ENCODE measurements around the gene KNTC1. TPM values are rescaled to one million over a fixed set of nuclear protein-coding genes. Genes with fewer than 3 reads are reported as not detected.

KNTC1 gene
- total RNA-seq, 1 experiment from 2014 or later, result 55.8 TPM

DNA sequence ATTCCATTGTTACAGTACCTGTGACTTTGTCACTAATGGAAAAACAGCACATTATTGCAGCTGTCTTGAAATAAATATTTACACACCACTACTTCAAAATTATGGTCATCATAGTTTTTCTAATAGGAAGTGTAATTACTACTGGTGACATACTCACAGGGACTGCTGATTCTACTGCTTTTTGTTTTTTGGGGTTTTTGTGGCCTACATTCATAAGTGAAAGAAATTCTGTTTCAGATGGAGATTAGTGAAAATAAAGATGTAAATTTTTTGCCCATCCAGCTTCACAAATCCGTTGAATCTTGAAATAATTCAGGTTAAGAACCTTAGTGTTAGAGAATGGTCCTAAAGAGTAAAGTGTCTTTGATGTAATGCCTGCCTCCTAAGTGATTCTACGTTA is 17.5 kb downstream of the KNTC1 start:
- H3K36me3 ChIP-seq (ENCODE audit: control insufficient read depth, insufficient read depth, low read length), result no peaks in the 10 kb centered on the region; the same call in 1 of the 2 replicates
- no peak for DNase-seq
- H3K9me3 Mint-ChIP-seq (ENCODE audit: unreplicated experiment), result no peaks in the 10 kb centered on the region
- H3K27ac Mint-ChIP-seq (ENCODE audit: unreplicated experiment), result no peak overlapping the region
- ChIA-PET POLR2A (no interaction called here), CTCF (no interaction called here)
- peaks cover 53% of the 10 kb centered on the region for H3K36me3 Mint-ChIP-seq (ENCODE audit: insufficient read depth, unreplicated experiment)
- intact Hi-C loops (cut with micrococcal nuclease; ENCODE audit: unreplicated experiment), result no loop called here
- no peaks in the 10 kb centered on the region for H3K4me1 ChIP-seq
- BruUV-seq (replicated peaks), result no TSS peak
- no peaks in the 10 kb centered on the region for H3K27me3 ChIP-seq (replicated peaks; ENCODE audit: control insufficient read depth, insufficient read depth, low read length)
- TF ChIP-seq, protein P1, sequence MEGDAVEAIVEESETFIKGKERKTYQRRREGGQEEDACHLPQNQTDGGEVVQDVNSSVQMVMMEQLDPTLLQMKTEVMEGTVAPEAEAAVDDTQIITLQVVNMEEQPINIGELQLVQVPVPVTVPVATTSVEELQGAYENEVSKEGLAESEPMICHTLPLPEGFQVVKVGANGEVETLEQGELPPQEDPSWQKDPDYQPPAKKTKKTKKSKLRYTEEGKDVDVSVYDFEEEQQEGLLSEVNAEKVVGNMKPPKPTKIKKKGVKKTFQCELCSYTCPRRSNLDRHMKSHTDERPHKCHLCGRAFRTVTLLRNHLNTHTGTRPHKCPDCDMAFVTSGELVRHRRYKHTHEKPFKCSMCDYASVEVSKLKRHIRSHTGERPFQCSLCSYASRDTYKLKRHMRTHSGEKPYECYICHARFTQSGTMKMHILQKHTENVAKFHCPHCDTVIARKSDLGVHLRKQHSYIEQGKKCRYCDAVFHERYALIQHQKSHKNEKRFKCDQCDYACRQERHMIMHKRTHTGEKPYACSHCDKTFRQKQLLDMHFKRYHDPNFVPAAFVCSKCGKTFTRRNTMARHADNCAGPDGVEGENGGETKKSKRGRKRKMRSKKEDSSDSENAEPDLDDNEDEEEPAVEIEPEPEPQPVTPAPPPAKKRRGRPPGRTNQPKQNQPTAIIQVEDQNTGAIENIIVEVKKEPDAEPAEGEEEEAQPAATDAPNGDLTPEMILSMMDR (IDR thresholded peaks at IDR 0.05; ENCODE audit: insufficient read depth in 1 of 2, low read depth in 1 of 2, low read length in 1 of 2, severe bottlenecking in 1 of 2, unreplicated experiment in 1 of 2), result no peak
- no peaks in the 10 kb centered on the region for H3K27me3 Mint-ChIP-seq (ENCODE audit: insufficient read depth, unreplicated experiment)
- H3K4me1 Mint-ChIP-seq (ENCODE audit: low read depth, unreplicated experiment), result no peaks in the 10 kb centered on the region
- H3K9me3 ChIP-seq, result no peaks in the 10 kb centered on the region
- no peak overlapping the region for H3K4me3 ChIP-seq (ENCODE audit: low read depth, low read length)
- no peak overlapping the region for H3K4me3 Mint-ChIP-seq (ENCODE audit: unreplicated experiment)

DNA sequence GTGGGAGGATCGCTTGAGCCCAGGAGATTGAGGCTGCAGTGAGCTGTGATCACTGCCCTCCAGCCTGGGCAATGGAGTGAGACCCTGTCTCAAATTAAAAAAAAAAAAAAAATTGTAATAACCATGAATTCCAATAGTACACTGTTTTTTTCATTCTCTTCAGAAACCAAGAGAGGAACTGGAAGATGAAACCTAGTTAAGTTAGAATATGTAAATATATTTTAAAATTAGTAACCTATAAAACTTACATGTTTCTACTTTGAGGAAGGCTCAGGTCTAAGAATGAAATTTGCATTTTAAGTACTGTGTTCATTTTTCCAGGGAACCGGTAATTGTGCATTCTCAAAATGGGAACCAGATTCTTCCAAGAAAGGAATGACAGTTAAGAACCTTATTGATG is 18.8 kb downstream of the KNTC1 start:
- intact Hi-C loops (cut with micrococcal nuclease; ENCODE audit: unreplicated experiment), result no loop called here
- Mint-ChIP-seq H3K9me3 (ENCODE audit: unreplicated experiment) (no peaks in the 10 kb centered on the region), H3K4me1 (ENCODE audit: low read depth, unreplicated experiment) (no peaks in the 10 kb centered on the region), H3K36me3 (ENCODE audit: insufficient read depth, unreplicated experiment) (peaks cover 52% of the 10 kb centered on the region), H3K27ac (ENCODE audit: unreplicated experiment) (no peak overlapping the region), H3K27me3 (ENCODE audit: insufficient read depth, unreplicated experiment) (no peaks in the 10 kb centered on the region), H3K4me3 (ENCODE audit: unreplicated experiment) (no peak overlapping the region)
- TF ChIP-seq, protein P1 (IDR thresholded peaks at IDR 0.05; ENCODE audit: insufficient read depth in 1 of 2, low read depth in 1 of 2, low read length in 1 of 2, severe bottlenecking in 1 of 2, unreplicated experiment in 1 of 2), result no peak
- CTCF ChIA-PET, result no interaction called here
- H3K4me3 ChIP-seq (ENCODE audit: low read depth, low read length), result no peak overlapping the region
- no peaks in the 10 kb centered on the region; the same call in 1 of the 2 replicates for H3K36me3 ChIP-seq (ENCODE audit: control insufficient read depth, insufficient read depth, low read length)
- no TSS peak for BruUV-seq (replicated peaks)
- H3K4me1 ChIP-seq, result no peaks in the 10 kb centered on the region
- H3K9me3 ChIP-seq, result no peaks in the 10 kb centered on the region
- H3K27me3 ChIP-seq (replicated peaks; ENCODE audit: control insufficient read depth, insufficient read depth, low read length), result no peaks in the 10 kb centered on the region
- no peak for DNase-seq
- POLR2A ChIA-PET, result no interaction called here

DNA sequence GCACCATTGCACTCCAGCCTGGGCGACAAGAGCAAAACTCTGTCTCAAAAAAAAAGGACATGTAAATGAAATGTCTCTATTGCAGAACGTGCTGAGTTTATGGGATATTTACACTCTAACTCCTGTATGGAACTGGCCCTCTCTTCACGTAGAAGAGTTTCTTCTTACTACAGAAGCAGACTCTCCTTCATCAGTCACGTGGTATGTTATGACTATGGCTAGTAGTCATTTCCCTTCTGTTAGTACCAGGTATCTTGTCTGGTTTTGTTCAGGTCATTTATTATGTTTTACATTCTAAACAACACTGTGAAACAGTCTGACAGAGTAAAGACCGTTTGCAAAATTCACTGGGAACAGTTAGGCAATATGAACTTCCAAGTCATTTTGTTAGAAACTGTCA is 20.3 kb downstream of the KNTC1 start:
- H3K4me1 Mint-ChIP-seq (ENCODE audit: low read depth, unreplicated experiment), result no peaks in the 10 kb centered on the region
- H3K36me3 Mint-ChIP-seq (ENCODE audit: insufficient read depth, unreplicated experiment), result peaks cover 60% of the 10 kb centered on the region
- no peaks in the 10 kb centered on the region for H3K27me3 ChIP-seq (replicated peaks; ENCODE audit: control insufficient read depth, insufficient read depth, low read length)
- no peaks in the 10 kb centered on the region for H3K9me3 ChIP-seq
- H3K27me3 Mint-ChIP-seq (ENCODE audit: insufficient read depth, unreplicated experiment), result no peaks in the 10 kb centered on the region
- POLR2A ChIA-PET, result no interaction called here
- H3K36me3 ChIP-seq (ENCODE audit: control insufficient read depth, insufficient read depth, low read length), result no peaks in the 10 kb centered on the region; the same call in 1 of the 2 replicates
- BruUV-seq (replicated peaks), result no TSS peak
- no peak overlapping the region for H3K4me3 ChIP-seq (ENCODE audit: low read depth, low read length)
- H3K27ac Mint-ChIP-seq (ENCODE audit: unreplicated experiment), result no peak overlapping the region
- CTCF ChIA-PET, result no interaction called here
- intact Hi-C loops (cut with micrococcal nuclease; ENCODE audit: unreplicated experiment), result no loop called here
- no peak for DNase-seq
- no peak overlapping the region for H3K4me3 Mint-ChIP-seq (ENCODE audit: unreplicated experiment)
- no peaks in the 10 kb centered on the region for H3K4me1 ChIP-seq
- no peaks in the 10 kb centered on the region for H3K9me3 Mint-ChIP-seq (ENCODE audit: unreplicated experiment)
- TF ChIP-seq, protein P1 (IDR thresholded peaks at IDR 0.05; ENCODE audit: insufficient read depth in 1 of 2, low read depth in 1 of 2, low read length in 1 of 2, severe bottlenecking in 1 of 2, unreplicated experiment in 1 of 2), result no peak

All from Caco-2 (cell line).